ENCODE data around the gene DIO3. TPM values are rescaled to one million over a fixed set of nuclear protein-coding genes. Genes with fewer than 3 reads are reported as not detected.

The DIO3 gene
- total RNA-seq, 1 experiment from 2014 or later: 4.4 TPM

- TF ChIP-seq REST (IDR thresholded peaks at IDR 0.05; ENCODE audit: insufficient read depth in 1 of 2, low read depth in 2 of 2, low read length in 1 of 2) (no peak), POLR2AphosphoS5 (IDR thresholded peaks at IDR 0.05; ENCODE audit: low read depth, low read length) (no peak), SIN3A (IDR thresholded peaks at IDR 0.05; ENCODE audit: borderline replicate concordance, insufficient read depth, low read depth, low read length) (no peak), CTCF (IDR thresholded peaks at IDR 0.05) (no peak), TCF7L2 (IDR thresholded peaks at IDR 0.05; ENCODE audit: low read depth, low read length) (no peak)
- in situ Hi-C loops (cut with HindIII; ENCODE audit: low pct_unique_long_range_greater_than_20kb, low sequenced_read_pairs) (no loop called here), intact Hi-C loops (cut with micrococcal nuclease; ENCODE audit: unreplicated experiment) (no loop called here)
- no peak overlapping the region for H3K4me3 ChIP-seq (ENCODE audit: low read depth in 2 of 2, low read length in 2 of 2)
- no peaks in the 10 kb centered on the region for H3K4me1 ChIP-seq (ENCODE audit: control insufficient read depth, insufficient read depth, low read length)
- H3K36me3 ChIP-seq (ENCODE audit: control insufficient read depth, insufficient read depth, low read length): no peaks in the 10 kb centered on the region
- no peaks in the 10 kb centered on the region for H3K9me3 ChIP-seq (ENCODE audit: control insufficient read depth, insufficient read depth, low read depth, low read length)
- ChIA-PET POLR2A (no interaction called here), CTCF (no interaction called here)
- no peak overlapping the region for H3K27ac ChIP-seq (ENCODE audit: low read length)
- no TSS peak for BruUV-seq (replicated peaks)
- ATAC-seq (no peak), DNase-seq (ENCODE audit: low read depth, low spot score) (no peak)
- no peaks in the 10 kb centered on the region for H3K27me3 ChIP-seq (ENCODE audit: control insufficient read depth, insufficient read depth, low read length)
Measured at GRCh38 chr14:101583715-101584054, 22.4 kb downstream of the DIO3 start.

GRCh38 chr14:101584055-101584859 is 23.0 kb downstream of the DIO3 start:
- ATAC-seq: no peak
- in situ Hi-C loops (cut with HindIII; ENCODE audit: low pct_unique_long_range_greater_than_20kb, low sequenced_read_pairs) (no loop called here), intact Hi-C loops (cut with micrococcal nuclease; ENCODE audit: unreplicated experiment) (no loop called here)
- BruUV-seq (replicated peaks): no TSS peak
- ChIA-PET POLR2A (no interaction called here), CTCF (no interaction called here)
- no peaks in the 10 kb centered on the region for H3K36me3 ChIP-seq (ENCODE audit: control insufficient read depth, insufficient read depth, low read length)
- no peaks in the 10 kb centered on the region for H3K9me3 ChIP-seq (ENCODE audit: control insufficient read depth, insufficient read depth, low read depth, low read length)
- no peak for DNase-seq (ENCODE audit: low read depth, low spot score)
- H3K4me1 ChIP-seq (ENCODE audit: control insufficient read depth, insufficient read depth, low read length): no peaks in the 10 kb centered on the region
- H3K4me3 ChIP-seq (ENCODE audit: low read depth in 2 of 2, low read length in 2 of 2): no peak overlapping the region
- H3K27me3 ChIP-seq (ENCODE audit: control insufficient read depth, insufficient read depth, low read length): no peaks in the 10 kb centered on the region
- TF ChIP-seq CTCF (IDR thresholded peaks at IDR 0.05) (no peak), REST (IDR thresholded peaks at IDR 0.05; ENCODE audit: insufficient read depth in 1 of 2, low read depth in 2 of 2, low read length in 1 of 2) (no peak), POLR2AphosphoS5 (IDR thresholded peaks at IDR 0.05; ENCODE audit: low read depth, low read length) (no peak), TCF7L2 (IDR thresholded peaks at IDR 0.05; ENCODE audit: low read depth, low read length) (no peak), SIN3A (IDR thresholded peaks at IDR 0.05; ENCODE audit: borderline replicate concordance, insufficient read depth, low read depth, low read length) (no peak)
- H3K27ac ChIP-seq (ENCODE audit: low read length): no peak overlapping the region
